H1 (cell line): Measurements from ENCODE around the gene PLPPR4. TPM values are rescaled to one million over a fixed set of nuclear protein-coding genes. Genes with fewer than 3 reads are reported as not detected.

ENCODE experiments used
- MAFK ChIP-seq: IDR thresholded peaks from 2 replicates; pipeline ENCODE4 v1.6.1; 2012; ENCODE audit warnings: low read depth, mild to moderate bottlenecking, improper control_type of control experiment, low read length
- POLR2A ChIP-seq, 2 experiments: IDR thresholded peaks; 1 replicate in 1 of 2; 2 replicates in 1 of 2; pipeline ENCODE4 v1.6.1; 2011; ENCODE audit warnings: low read depth in 2 of 2, low read length in 2 of 2, mild to moderate bottlenecking in 2 of 2; ENCODE audit errors: control extremely low read depth in 1 of 2
- POU5F1 ChIP-seq: IDR thresholded peaks from 2 replicates; pipeline ENCODE4 v1.6.1; 2011; ENCODE audit warnings: low read depth, mild to moderate bottlenecking, low read length, moderate library complexity
- polyA plus RNA-seq, 7 experiments: library from polyadenylated mRNA; depleted of rRNA in 3 of 7; stranded (reverse) in 5 of 7; unstranded in 2 of 7; fragments of >200 nt in 5 of 7; fragments of 200-250 nt in 2 of 7; gene quantifications; 1 replicate in 5 of 7; 2 replicates in 1 of 7; 4 replicates in 1 of 7; pipeline versions ENCODE4 v1.2.1 to v1.2.3, GENCODE V29; 2011 to 2013; ENCODE audit warnings: missing spikeins in 2 of 7, mixed read lengths in 2 of 7
- total RNA-seq: library from RNA; stranded (reverse); fragmentation: NEBNext Ultra II Directional; extraction: Animal tissue kit (Norgen Biotek cat#: 25700); gene quantifications from 2 replicates; pipeline ENCODE4 v1.2.1, GENCODE V29; 2021

PLPPR4 gene
- total and polyA plus RNA-seq, 2 of the 8 experiments (the other 6 are each of a cell fraction or from before 2014, with no cell fraction given) = 0.74 to 2.2 TPM

- TF ChIP-seq POU5F1 (no peak), POLR2A (IDR thresholded peaks at IDR 0.05; ENCODE audit: control extremely low read depth in 1 of 2, low read depth in 2 of 2, low read length in 2 of 2) (no peak), MAFK (no peak)
- TF ChIP-seq, all 59 proteins: peak for 0
Measured at GRCh38 chr1:99332561-99332960, 68.3 kb downstream of the PLPPR4 start (continued).
